HCT116 (cell line): ENCODE data around the gene PITPNC1. TPM values are rescaled to one million over a fixed set of nuclear protein-coding genes. Genes with fewer than 3 reads are reported as not detected.

ENCODE experiments used
- ATAC-seq: fragments of 200-7000 bp; cut with Tn5 transposase; 2 replicates; pipeline ENCODE4 v1.9.1; 2020; ENCODE audit warnings: mild to moderate bottlenecking, moderate library complexity
- BruUV-seq: library from RNA; stranded (reverse); fragments of 400-500 nt; replicated peaks from 2 replicates; lab custom pipeline; 2021; lab: Mats Ljungman, UMichigan
- CTCF ChIA-PET: fragments of 300-600 bp; sonication (Branson Sonifier 250); formaldehyde crosslinking; loops from one replicate; lab custom pipeline; 2021; ENCODE audit warnings: antibody characterized with exemption; lab: Charles Lee
- POLR2A ChIA-PET: fragments of 300-600, 350-600 bp; sonication (Branson Sonifier 250); formaldehyde crosslinking; loops from one replicate; lab custom pipeline; 2021; ENCODE audit warnings: antibody characterized with exemption; lab: Charles Lee
- RAD21 ChIA-PET, 2 experiments: fragments of 300-600 bp; sonication (Branson Sonifier 250); formaldehyde crosslinking; loops; one replicate each; lab custom pipeline; 2023; ENCODE audit warnings: low total read pairs in 2 of 2; ENCODE audit not compliant: uncharacterized antibody in 2 of 2, unreplicated experiment in 2 of 2, low non-redundant PET in 1 of 2; lab: Charles Lee
- DNase-seq: peaks from one replicate; pipeline ENCODE4 v3.0.0-alpha.2; 2010; ENCODE audit warnings: low read depth, low spot score
- H2AFZ ChIP-seq: fragments of 200-600 bp; shearing (Covaris generic), sonication (generic); 2 replicates; pipeline ENCODE4 v1.6.1; 2017; ENCODE audit warnings: low read depth, mixed run types, mixed read lengths, antibody characterized with exemption, low read length; ENCODE audit not compliant: poor library complexity, severe bottlenecking
- H3K27ac ChIP-seq: 2 replicates; pipeline ENCODE4 v1.5.1; 2012; ENCODE audit warnings: low read depth, low read length
- H3K27me3 ChIP-seq: fragments of 200-600 bp; sonication (generic); 2 replicates; pipeline ENCODE4 v1.6.1; 2016; ENCODE audit warnings: mixed run types, low read length, mixed read lengths; ENCODE audit not compliant: insufficient read depth
- H3K36me3 ChIP-seq, 2 experiments: fragments of 200-500 bp in 1 of 2; fragments of 200-600 bp in 1 of 2; sonication (Bioruptor generic) in 1 of 2; sonication (generic) in 1 of 2; 2 replicates each; pipeline versions ENCODE4 v1.5.1 to v1.6.1; 2014 to 2016; ENCODE audit warnings: low read length in 2 of 2, inconsistent platforms in 1 of 2, mixed read lengths in 1 of 2, mixed run types in 1 of 2; ENCODE audit not compliant: insufficient read depth in 2 of 2, control insufficient read depth in 1 of 2
- H3K4me1 ChIP-seq, 2 experiments: fragments of 200-600 bp in 1 of 2; sonication (generic) in 1 of 2; 2 replicates each; pipeline versions ENCODE4 v1.5.1 to v1.6.1; 2012 to 2017; ENCODE audit warnings: low read length in 2 of 2, inconsistent platforms in 1 of 2, mild to moderate bottlenecking in 1 of 2, mixed read lengths in 1 of 2, mixed run types in 1 of 2, moderate library complexity in 1 of 2; ENCODE audit not compliant: insufficient read depth in 2 of 2, control insufficient read depth in 1 of 2
- H3K4me2 ChIP-seq: fragments of 200-600 bp; sonication (generic); 2 replicates; pipeline ENCODE4 v1.6.1; 2017; ENCODE audit warnings: mixed run types, low read length, mixed read lengths
- H3K4me3 ChIP-seq, 2 experiments: fragments of 200-600 bp in 1 of 2; sonication (generic) in 1 of 2; replicated peaks in 1 of 2; 2 replicates each; pipeline ENCODE4 v1.5.1; 2011 to 2016; ENCODE audit warnings: low read length in 2 of 2, control low read depth in 1 of 2, low read depth in 1 of 2, mild to moderate bottlenecking in 1 of 2, mixed read lengths in 1 of 2, mixed run types in 1 of 2
- H3K79me2 ChIP-seq: fragments of 200-600 bp; sonication (generic); 2 replicates; pipeline ENCODE4 v1.6.1; 2017; ENCODE audit warnings: mild to moderate bottlenecking, mixed run types, low read length, moderate library complexity, mixed read lengths; ENCODE audit not compliant: insufficient read depth
- H3K9ac ChIP-seq: fragments of 200-600 bp; sonication (generic); 2 replicates; pipeline ENCODE4 v1.6.1; 2016; ENCODE audit warnings: low read length, mixed read lengths
- H3K9me2 ChIP-seq: fragments of 200-600 bp; sonication (generic), shearing (Covaris generic); 2 replicates; pipeline ENCODE4 v1.6.1; 2017; ENCODE audit warnings: mixed run types, mild to moderate bottlenecking, moderate library complexity; ENCODE audit not compliant: insufficient read depth
- H3K9me3 ChIP-seq, 2 experiments: fragments of 200-500 bp in 1 of 2; fragments of 200-600 bp in 1 of 2; sonication (Bioruptor generic) in 1 of 2; sonication (generic) in 1 of 2; 2 replicates each; pipeline ENCODE4 v1.6.1; 2014 to 2017; ENCODE audit warnings: low read length in 2 of 2, mixed read lengths in 2 of 2, inconsistent platforms in 1 of 2, low read depth in 1 of 2, mild to moderate bottlenecking in 1 of 2, mixed run types in 1 of 2, moderate library complexity in 1 of 2; ENCODE audit not compliant: control insufficient read depth in 1 of 2, insufficient read depth in 1 of 2
- H4K20me1 ChIP-seq: fragments of 200-600 bp; sonication (generic), shearing (Covaris generic); 2 replicates; pipeline ENCODE4 v1.6.1; 2017; ENCODE audit warnings: mixed run types, mild to moderate bottlenecking, moderate library complexity; ENCODE audit not compliant: insufficient read depth
- CBX3 ChIP-seq: IDR thresholded peaks from 2 replicates; pipeline ENCODE4 v1.6.1; 2012; ENCODE audit warnings: low read depth
- EZH2 ChIP-seq: fragments of 200-600 bp; sonication (generic); IDR thresholded peaks from 2 replicates; pipeline ENCODE4 v1.6.1; 2017; ENCODE audit warnings: antibody characterized with exemption, mixed run types
- FOSL1 ChIP-seq: IDR thresholded peaks from 2 replicates; pipeline ENCODE4 v1.6.1; 2012; ENCODE audit warnings: low read depth
- POLR2AphosphoS5 ChIP-seq: IDR thresholded peaks from 2 replicates; pipeline ENCODE4 v1.6.1; 2011; ENCODE audit warnings: mild to moderate bottlenecking, low read depth, low read length, moderate library complexity
- RAD21 ChIP-seq: IDR thresholded peaks from 2 replicates; pipeline ENCODE4 v1.6.1; 2012; ENCODE audit warnings: low read depth, mild to moderate bottlenecking
- SIN3A ChIP-seq: IDR thresholded peaks from 2 replicates; pipeline ENCODE4 v1.6.1; 2012; ENCODE audit warnings: low read depth
- TCF7L2 ChIP-seq: IDR thresholded peaks from 2 replicates; pipeline ENCODE4 v1.7.0; 2011; ENCODE audit warnings: borderline replicate concordance, inconsistent platforms; ENCODE audit not compliant: insufficient read depth, insufficient read length; ENCODE audit errors: extremely low read depth
- ZFX ChIP-seq: fragments of 450-650 bp; IDR thresholded peaks from 2 replicates; pipeline ENCODE4 v1.6.1; 2017
- ZNF274 ChIP-seq: fragments of 200-500 bp; sonication (Bioruptor generic); IDR thresholded peaks from 2 replicates; pipeline ENCODE4 v1.6.1; 2014; ENCODE audit warnings: mild to moderate bottlenecking, low read depth, low read length, inconsistent platforms
- intact Hi-C: fragments of 100-400 bp; cut with micrococcal nuclease; formaldehyde crosslinking; loops from 2 replicates; pipeline ENCODE4 v1.10.0; 2022
- total RNA-seq: library from RNA; stranded (reverse); gene quantifications from one replicate; pipeline ENCODE4 v1.2.1, GENCODE V29; 2021; ENCODE audit not compliant: unreplicated experiment
- TF ChIP-seq, protein P1 (sequence below), 3 experiments: fragments of 200-600 bp in 1 of 3; sonication (generic) in 1 of 3; IDR thresholded peaks in 2 of 3; conservative IDR thresholded peaks in 1 of 3; 2 replicates each; pipeline ENCODE4 v1.5.1; 2012 to 2017; ENCODE audit warnings: low read depth in 2 of 3, low read length in 2 of 3, antibody characterized with exemption in 1 of 3, borderline replicate concordance in 1 of 3, control low read depth in 1 of 3, mild to moderate bottlenecking in 1 of 3, mixed read lengths in 1 of 3, mixed run types in 1 of 3, moderate library complexity in 1 of 3; ENCODE audit not compliant: insufficient read depth in 1 of 3

The PITPNC1 gene
- total RNA-seq, 1 experiment from 2014 or later, result 41.9 TPM

DNA sequence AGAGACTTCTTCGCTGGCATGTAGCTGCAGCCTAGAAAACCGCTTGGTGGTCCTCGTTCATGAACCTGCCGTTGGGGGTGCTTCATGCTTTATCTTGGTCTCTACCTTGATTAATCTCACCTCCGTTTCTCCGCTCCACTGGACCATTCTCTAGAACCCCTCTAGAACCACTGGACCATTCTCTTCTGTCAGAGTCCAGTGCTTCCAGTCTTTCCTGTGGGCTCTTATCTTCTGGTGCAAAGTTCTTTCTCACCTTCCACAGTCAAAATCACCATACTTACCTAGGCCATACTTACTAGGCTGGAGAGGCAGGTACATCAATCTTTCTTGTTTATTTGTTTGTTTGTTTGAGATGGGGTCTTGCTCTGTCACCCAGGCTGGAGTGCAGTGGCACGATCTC, 71.4 kb downstream of the PITPNC1 start:
- intact Hi-C loops, result no loop called here
- no peak overlapping the region for H3K4me3 ChIP-seq
- H4K20me1 ChIP-seq, result no peaks in the 10 kb centered on the region
- H3K9me3 ChIP-seq, result no peaks in the 10 kb centered on the region
- BruUV-seq, result no TSS peak
- H3K36me3 ChIP-seq, result no peaks in the 10 kb centered on the region
- no peak overlapping the region for H3K27ac ChIP-seq
- H3K79me2 ChIP-seq, result peaks cover 7% of the 10 kb centered on the region; the same call in 1 of the 2 replicates
- no peaks in the 10 kb centered on the region for H3K27me3 ChIP-seq
- DNase-seq (no peak), ATAC-seq (no peak)
- H3K9ac ChIP-seq, result no peak overlapping the region
- no peaks in the 10 kb centered on the region for H3K9me2 ChIP-seq
- TF ChIP-seq EZH2, result no peak
- CTCF ChIA-PET, result no interaction called here
- POLR2A ChIA-PET, result no interaction called here
- no peak overlapping the region for H3K4me2 ChIP-seq
- peaks cover 0 to 7% of the 10 kb centered on the region in 2 experiments; a peak in 1 of 4 replicates for H3K4me1 ChIP-seq
- RAD21 ChIA-PET, result no interaction called here
- no peak overlapping the region for H2AFZ ChIP-seq

DNA sequence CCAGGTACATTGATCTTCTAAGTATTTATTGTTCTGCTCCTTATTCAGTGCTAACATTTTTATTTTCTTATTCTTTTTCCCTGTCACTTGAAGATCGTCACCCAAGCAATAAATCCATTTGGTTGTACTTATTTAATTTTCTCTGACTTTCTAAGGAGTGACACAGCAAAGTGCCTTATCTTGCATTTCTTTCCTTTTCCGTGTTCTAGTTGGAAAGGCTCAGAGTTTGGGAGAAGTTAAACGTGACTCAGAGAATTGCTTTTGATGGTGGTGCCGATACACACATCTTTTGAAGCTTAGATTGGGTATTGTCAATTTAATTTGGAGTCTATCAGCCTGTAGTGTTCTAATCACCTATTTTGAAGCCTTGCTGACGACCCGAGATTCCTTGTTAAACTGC, 72.0 kb downstream of the PITPNC1 start:
- intact Hi-C loops, result no loop called here
- H3K9me2 ChIP-seq, result no peaks in the 10 kb centered on the region
- H3K9ac ChIP-seq, result no peak overlapping the region
- DNase-seq (no peak), ATAC-seq (no peak)
- H2AFZ ChIP-seq, result no peak overlapping the region
- ChIA-PET RAD21 (no interaction called here), POLR2A (no interaction called here), CTCF (no interaction called here)
- no TSS peak for BruUV-seq
- no peaks in the 10 kb centered on the region for H3K27me3 ChIP-seq
- H3K79me2 ChIP-seq, result peaks cover 7% of the 10 kb centered on the region; the same call in 1 of the 2 replicates
- H3K27ac ChIP-seq, result no peak overlapping the region
- no peak overlapping the region for H3K4me3 ChIP-seq
- H3K4me2 ChIP-seq, result no peak overlapping the region
- H4K20me1 ChIP-seq, result no peaks in the 10 kb centered on the region
- no peaks in the 10 kb centered on the region for H3K9me3 ChIP-seq
- no peaks in the 10 kb centered on the region for H3K36me3 ChIP-seq
- peaks cover 0 to 2% of the 10 kb centered on the region in 2 experiments; a peak in 1 of 4 replicates for H3K4me1 ChIP-seq
- no peak for TF ChIP-seq FOSL1
- no peak for TF ChIP-seq ZFX
- TF ChIP-seq CBX3, result no peak
- no peak for TF ChIP-seq SIN3A
- no peak for TF ChIP-seq POLR2AphosphoS5
- no peak for TF ChIP-seq ZNF274
- TF ChIP-seq, protein P1, sequence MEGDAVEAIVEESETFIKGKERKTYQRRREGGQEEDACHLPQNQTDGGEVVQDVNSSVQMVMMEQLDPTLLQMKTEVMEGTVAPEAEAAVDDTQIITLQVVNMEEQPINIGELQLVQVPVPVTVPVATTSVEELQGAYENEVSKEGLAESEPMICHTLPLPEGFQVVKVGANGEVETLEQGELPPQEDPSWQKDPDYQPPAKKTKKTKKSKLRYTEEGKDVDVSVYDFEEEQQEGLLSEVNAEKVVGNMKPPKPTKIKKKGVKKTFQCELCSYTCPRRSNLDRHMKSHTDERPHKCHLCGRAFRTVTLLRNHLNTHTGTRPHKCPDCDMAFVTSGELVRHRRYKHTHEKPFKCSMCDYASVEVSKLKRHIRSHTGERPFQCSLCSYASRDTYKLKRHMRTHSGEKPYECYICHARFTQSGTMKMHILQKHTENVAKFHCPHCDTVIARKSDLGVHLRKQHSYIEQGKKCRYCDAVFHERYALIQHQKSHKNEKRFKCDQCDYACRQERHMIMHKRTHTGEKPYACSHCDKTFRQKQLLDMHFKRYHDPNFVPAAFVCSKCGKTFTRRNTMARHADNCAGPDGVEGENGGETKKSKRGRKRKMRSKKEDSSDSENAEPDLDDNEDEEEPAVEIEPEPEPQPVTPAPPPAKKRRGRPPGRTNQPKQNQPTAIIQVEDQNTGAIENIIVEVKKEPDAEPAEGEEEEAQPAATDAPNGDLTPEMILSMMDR (IDR thresholded peaks at IDR 0.05 in 2 of 3, conservative IDR thresholded peaks at IDR 0.05 in 1 of 3; ENCODE audit: borderline replicate concordance in 1 of 3, insufficient read depth in 1 of 3, low read depth in 2 of 3, low read length in 2 of 3), result no peak
- no peak for TF ChIP-seq RAD21
- TF ChIP-seq TCF7L2, result no peak
- TF ChIP-seq, all 23 proteins: peak for 0
